Endothelial cell of umbilical vein (primary cell): ENCODE data around the gene SOX15. TPM values are rescaled to one million over a fixed set of nuclear protein-coding genes. Genes with fewer than 3 reads are reported as not detected.
A peak's percentile ranks its signal among the peaks of the same experiment; 100 is the strongest.

Source experiments
- BruUV-seq: library from RNA; stranded (reverse); fragments of 400-500 nt; replicated peaks from 2 replicates; lab custom pipeline; 2021; lab: Mats Ljungman, UMichigan
- CTCF ChIA-PET: fragments of 300-600, 350-600 bp; sonication (Branson Sonifier 250); formaldehyde crosslinking; loops from one replicate; lab custom pipeline; 2021; ENCODE audit warnings: antibody characterized with exemption, inconsistent platforms; lab: Charles Lee
- POLR2A ChIA-PET: fragments of 300-600, 350-600 bp; sonication (Branson Sonifier 250); formaldehyde crosslinking; loops from one replicate; lab custom pipeline; 2021; ENCODE audit warnings: antibody characterized with exemption, inconsistent platforms; lab: Charles Lee
- DNase-seq: peaks from one replicate; pipeline ENCODE4 v3.0.0-alpha.2; 2011; ENCODE audit warnings: low read depth, low spot score
- FAIRE-seq: peaks from 2 replicates; lab custom pipeline; 2011; peaks lifted over from hg19 to GRCh38; lab: Jason Lieb, UNC
- H2AFZ ChIP-seq: 2 replicates; pipeline ENCODE4 v1.6.0; 2012; ENCODE audit warnings: low read depth, low read length, control low read depth, inconsistent platforms
- H3K27ac ChIP-seq: 2 replicates; pipeline ENCODE4 v1.5.1; 2011; ENCODE audit warnings: low read depth, mild to moderate bottlenecking, control low read depth, low read length, moderate library complexity; ENCODE audit not compliant: insufficient read depth
- H3K27me3 ChIP-seq, 2 experiments: 2 replicates each; pipeline versions ENCODE4 v1.6.0 to v1.6.1; 2011; ENCODE audit warnings: low read length in 2 of 2, mixed read lengths in 1 of 2; ENCODE audit not compliant: control insufficient read depth in 2 of 2, insufficient read depth in 2 of 2
- H3K36me3 ChIP-seq, 2 experiments: 2 replicates in 1 of 2; 3 replicates in 1 of 2; pipeline ENCODE4 v1.5.1; 2011; ENCODE audit warnings: low read length in 2 of 2, mild to moderate bottlenecking in 1 of 2, moderate library complexity in 1 of 2; ENCODE audit not compliant: control insufficient read depth in 2 of 2, insufficient read depth in 2 of 2; ENCODE audit errors: extremely low read depth in 1 of 2
- H3K4me1 ChIP-seq: 3 replicates; pipeline ENCODE4 v1.5.1; 2011; ENCODE audit warnings: mild to moderate bottlenecking, low read length; ENCODE audit not compliant: control insufficient read depth, insufficient read depth; ENCODE audit errors: extremely low read depth
- H3K4me2 ChIP-seq: 2 replicates; pipeline ENCODE4 v1.6.1; 2011; ENCODE audit warnings: low read length, control low read depth, mixed read lengths; ENCODE audit not compliant: insufficient read depth
- H3K4me3 ChIP-seq, 3 experiments: fragments of 200-600 bp in 1 of 3; sonication (generic), shearing (Covaris generic) in 1 of 3; replicated peaks in 1 of 3; 2 replicates each; pipeline ENCODE4 v1.5.1; 2011 to 2016; ENCODE audit warnings: control low read depth in 3 of 3, low read length in 3 of 3, mild to moderate bottlenecking in 2 of 3, inconsistent platforms in 1 of 3, low read depth in 1 of 3, moderate library complexity in 1 of 3; ENCODE audit not compliant: insufficient read depth in 1 of 3
- H3K79me2 ChIP-seq: 2 replicates; pipeline ENCODE4 v1.6.0; 2012; ENCODE audit warnings: low read length, inconsistent platforms; ENCODE audit not compliant: control insufficient read depth, insufficient read depth
- H3K9ac ChIP-seq: replicated peaks from 2 replicates; pipeline ENCODE3; 2011; ENCODE audit warnings: low read length, control low read depth; ENCODE audit not compliant: insufficient read depth; ENCODE audit errors: extremely low read depth
- H3K9me1 ChIP-seq: replicated peaks from 3 replicates; pipeline ENCODE4 v1.6.0; 2011; ENCODE audit warnings: mild to moderate bottlenecking, low read length; ENCODE audit not compliant: control insufficient read depth, insufficient read depth; ENCODE audit errors: extremely low read depth
- H3K9me3 ChIP-seq: replicated peaks from 2 replicates; pipeline ENCODE4 v1.5.1; 2012; ENCODE audit warnings: low read length, inconsistent platforms; ENCODE audit not compliant: control insufficient read depth, insufficient read depth
- H4K20me1 ChIP-seq: replicated peaks from 2 replicates; pipeline ENCODE3; 2011; ENCODE audit warnings: mild to moderate bottlenecking, low read length; ENCODE audit not compliant: control insufficient read depth, insufficient read depth; ENCODE audit errors: extremely low read depth
- EZH2 ChIP-seq: IDR thresholded peaks from 2 replicates; pipeline ENCODE4 v1.6.1; 2012; ENCODE audit warnings: borderline replicate concordance, low read depth, mild to moderate bottlenecking, moderate library complexity, low read length, inconsistent platforms; ENCODE audit not compliant: severe bottlenecking
- FOS ChIP-seq: IDR thresholded peaks from 2 replicates; pipeline ENCODE4 v1.6.1; 2011; ENCODE audit warnings: mild to moderate bottlenecking, low read length, moderate library complexity, borderline replicate concordance; ENCODE audit not compliant: insufficient read depth
- GATA2 ChIP-seq: IDR thresholded peaks from 2 replicates; pipeline ENCODE4 v1.7.0; 2011; ENCODE audit warnings: low read depth, mild to moderate bottlenecking, moderate library complexity, mixed read lengths, low read length; ENCODE audit not compliant: insufficient read length, insufficient read depth
- JUN ChIP-seq: IDR thresholded peaks from 2 replicates; pipeline ENCODE4 v1.6.1; 2011; ENCODE audit warnings: borderline replicate concordance, low read depth; ENCODE audit not compliant: insufficient read length, insufficient read depth
- MYC ChIP-seq: IDR thresholded peaks from one replicate; pipeline ENCODE4 v1.6.1; 2011; ENCODE audit warnings: mild to moderate bottlenecking, low read depth, low read length
- POLR2A ChIP-seq: IDR thresholded peaks from 2 replicates; pipeline ENCODE4 v1.6.1; 2012; ENCODE audit warnings: low read depth, mild to moderate bottlenecking, control low read depth, low read length
- POLR2AphosphoS5 ChIP-seq: IDR thresholded peaks from 2 replicates; pipeline ENCODE4 v1.6.1; 2012; ENCODE audit warnings: low read depth, mild to moderate bottlenecking, control low read depth, low read length, moderate library complexity; ENCODE audit not compliant: insufficient read depth
- dilution Hi-C: fragments of 300-500 bp; cut with MboI; formaldehyde crosslinking; loops from one replicate; pipeline ENCODE4 v1.15.0; 2019; ENCODE audit warnings: low sequenced_read_pairs; ENCODE audit not compliant: extremely low pct_ligation_motif_present
- intact Hi-C: fragments of 100-400 bp; cut with micrococcal nuclease; formaldehyde crosslinking; loops from one replicate; pipeline ENCODE4 v1.10.0; 2022
- polyA plus RNA-seq, 4 experiments: library from polyadenylated mRNA; depleted of rRNA in 3 of 4; stranded (reverse) in 3 of 4; unstranded in 1 of 4; fragments of >200 nt; gene quantifications; 2 replicates each; pipeline versions ENCODE4 v1.2.1 to v1.2.3, GENCODE V29; 2011 to 2012; ENCODE audit warnings: missing spikeins in 1 of 4
- total RNA-seq: library from RNA; stranded (reverse); gene quantifications from 2 replicates; pipeline ENCODE4 v1.2.3, GENCODE V29; 2021
- TF ChIP-seq, protein P1 (sequence below), 2 donors: IDR thresholded peaks; 1 replicate in 1 of 2; 2 replicates in 1 of 2; pipeline ENCODE4 v1.5.1; 2011; ENCODE audit warnings: low read length in 2 of 2, mild to moderate bottlenecking in 2 of 2, moderate library complexity in 2 of 2, control low read depth in 1 of 2, inconsistent platforms in 1 of 2, low read depth in 1 of 2; ENCODE audit not compliant: insufficient read depth in 1 of 2; ENCODE audit errors: extremely low read depth in 1 of 2
- TF ChIP-seq, protein P2 (sequence below): IDR thresholded peaks from 2 replicates; pipeline ENCODE4 v1.6.1; 2011; ENCODE audit not compliant: insufficient read depth, insufficient read length

SOX15 gene
- total and polyA plus RNA-seq, 2 donors (not counting 3 experiments of a cell fraction or from before 2014, with no cell fraction given) = 0.26 to 0.46 TPM

DNA sequence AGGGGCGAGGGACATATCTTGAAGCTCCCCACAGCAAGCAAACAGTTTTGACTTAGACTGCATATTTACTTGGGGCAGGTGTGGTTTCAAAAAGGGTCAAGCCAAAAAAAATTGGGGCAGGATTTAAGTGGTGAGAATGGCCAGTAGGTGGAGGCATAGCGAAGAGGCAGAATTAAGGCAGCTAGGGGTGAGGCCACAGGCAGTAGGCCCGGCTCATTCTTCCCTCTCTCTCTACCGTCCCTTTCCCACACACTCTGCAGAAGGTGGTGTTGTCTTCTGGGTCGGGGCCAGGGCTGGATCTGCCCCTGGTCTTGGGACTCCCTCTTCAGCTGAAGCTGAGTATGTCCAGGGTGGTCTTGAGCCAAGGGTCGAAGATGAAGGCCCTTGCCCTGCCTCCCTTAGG, 42.6 kb upstream of the SOX15 start:
- Histone ChIP-seq H3K4me3 (no peak overlapping the region), H3K27ac (no peak overlapping the region), H2AFZ (no peak overlapping the region), H3K9ac (no peak overlapping the region), H3K9me1 (no peaks in the 10 kb centered on the region), H3K27me3 (no peaks in the 10 kb centered on the region), H3K9me3 (no peaks in the 10 kb centered on the region), H4K20me1 (no peaks in the 10 kb centered on the region), H3K36me3 (no peaks in the 10 kb centered on the region), H3K4me1 (no peaks in the 10 kb centered on the region), H3K79me2 (no peaks in the 10 kb centered on the region), H3K4me2 (no peak overlapping the region)
- no TSS peak for BruUV-seq
- intact Hi-C loops (no loop called here), dilution Hi-C loops (no loop called here)
- DNase-seq (peak; percentile 24), FAIRE-seq (peak; percentile 73)
- POLR2A ChIA-PET = no interaction called here
- CTCF ChIA-PET = interaction anchor here (0.6 to 6.6 kb wide), 15 partner anchors 10 to 409 kb away, joined by 3 to 97 read pairs (median 4); partner anchors contain the start of genes DNAH2, TP53 and WRAP53
- TF ChIP-seq, protein P1, sequence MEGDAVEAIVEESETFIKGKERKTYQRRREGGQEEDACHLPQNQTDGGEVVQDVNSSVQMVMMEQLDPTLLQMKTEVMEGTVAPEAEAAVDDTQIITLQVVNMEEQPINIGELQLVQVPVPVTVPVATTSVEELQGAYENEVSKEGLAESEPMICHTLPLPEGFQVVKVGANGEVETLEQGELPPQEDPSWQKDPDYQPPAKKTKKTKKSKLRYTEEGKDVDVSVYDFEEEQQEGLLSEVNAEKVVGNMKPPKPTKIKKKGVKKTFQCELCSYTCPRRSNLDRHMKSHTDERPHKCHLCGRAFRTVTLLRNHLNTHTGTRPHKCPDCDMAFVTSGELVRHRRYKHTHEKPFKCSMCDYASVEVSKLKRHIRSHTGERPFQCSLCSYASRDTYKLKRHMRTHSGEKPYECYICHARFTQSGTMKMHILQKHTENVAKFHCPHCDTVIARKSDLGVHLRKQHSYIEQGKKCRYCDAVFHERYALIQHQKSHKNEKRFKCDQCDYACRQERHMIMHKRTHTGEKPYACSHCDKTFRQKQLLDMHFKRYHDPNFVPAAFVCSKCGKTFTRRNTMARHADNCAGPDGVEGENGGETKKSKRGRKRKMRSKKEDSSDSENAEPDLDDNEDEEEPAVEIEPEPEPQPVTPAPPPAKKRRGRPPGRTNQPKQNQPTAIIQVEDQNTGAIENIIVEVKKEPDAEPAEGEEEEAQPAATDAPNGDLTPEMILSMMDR (IDR thresholded peaks at IDR 0.05; ENCODE audit: extremely low read depth in 1 of 2, insufficient read depth in 1 of 2, low read depth in 1 of 2, low read length in 2 of 2) = peak; percentile 41 to 49
- TF ChIP-seq JUN = no peak

DNA sequence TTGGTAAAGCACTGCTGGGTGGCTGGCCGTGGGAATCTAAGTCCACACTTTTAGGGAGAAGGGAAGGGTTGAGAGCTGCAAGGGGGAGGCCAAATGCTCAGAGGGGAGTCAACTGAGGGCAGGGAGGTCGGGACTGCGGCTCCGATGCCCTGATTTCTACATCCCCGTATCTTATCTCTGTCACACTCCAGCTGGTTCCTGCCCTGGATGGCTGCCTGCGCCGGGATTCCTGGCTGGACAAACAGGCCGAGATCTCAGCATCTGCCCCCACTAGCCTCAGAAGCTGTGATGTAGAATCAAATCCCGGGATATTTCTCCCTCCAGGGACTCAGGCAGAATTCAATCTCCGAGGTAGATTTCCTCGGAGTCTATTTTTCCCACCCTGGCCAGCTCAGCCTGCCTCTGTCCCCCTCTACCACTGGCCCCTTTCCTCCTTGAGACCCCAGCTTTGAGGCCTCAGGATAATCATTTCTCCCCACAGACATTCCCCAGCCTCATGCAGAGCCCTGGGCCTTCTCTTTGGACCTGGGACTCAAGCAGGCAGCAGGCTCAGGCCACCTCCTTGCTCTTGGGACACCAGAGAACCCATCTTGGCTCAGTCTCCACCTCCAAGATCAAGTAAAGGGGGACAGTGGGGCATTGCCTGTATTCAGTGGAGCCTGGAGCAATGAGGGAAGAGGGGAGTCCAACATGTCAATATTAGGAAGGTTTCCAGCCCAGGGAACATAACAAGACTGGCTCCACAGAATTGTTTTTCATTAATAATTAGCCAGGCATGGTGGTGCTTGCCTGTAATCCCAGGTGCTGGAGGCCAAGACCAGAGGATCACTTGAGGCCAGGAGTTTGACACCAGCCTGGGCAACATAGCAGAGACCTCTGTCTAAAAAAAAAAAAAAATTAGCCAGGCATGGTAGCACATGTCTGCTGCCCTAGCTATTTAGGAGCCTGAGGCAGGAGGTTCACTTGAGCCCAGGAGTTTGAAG, 41.8 kb upstream of the SOX15 start:
- Histone ChIP-seq H4K20me1 (no peaks in the 10 kb centered on the region), H2AFZ (no peak overlapping the region), H3K79me2 (no peaks in the 10 kb centered on the region), H3K9ac (no peak overlapping the region), H3K36me3 (no peaks in the 10 kb centered on the region), H3K4me3 (no peak overlapping the region), H3K4me1 (no peaks in the 10 kb centered on the region), H3K4me2 (no peak overlapping the region), H3K9me1 (no peaks in the 10 kb centered on the region), H3K27ac (no peak overlapping the region), H3K9me3 (no peaks in the 10 kb centered on the region), H3K27me3 (no peaks in the 10 kb centered on the region)
- TF ChIP-seq JUN (no peak), EZH2 (no peak), POLR2A (no peak), MYC (no peak), FOS (no peak), GATA2 (no peak), POLR2AphosphoS5 (no peak)
- TF ChIP-seq, protein P2, sequence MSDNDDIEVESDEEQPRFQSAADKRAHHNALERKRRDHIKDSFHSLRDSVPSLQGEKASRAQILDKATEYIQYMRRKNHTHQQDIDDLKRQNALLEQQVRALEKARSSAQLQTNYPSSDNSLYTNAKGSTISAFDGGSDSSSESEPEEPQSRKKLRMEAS = no peak
- TF ChIP-seq, protein P1 (IDR thresholded peaks at IDR 0.05; ENCODE audit: extremely low read depth in 1 of 2, insufficient read depth in 1 of 2, low read depth in 1 of 2, low read length in 2 of 2) = no peak
- POLR2A ChIA-PET = no interaction called here
- dilution Hi-C loops = no loop called here
- CTCF ChIA-PET = interaction anchor here (0.6 to 6.6 kb wide), 9 partner anchors 11 to 410 kb away, joined by 3 to 97 read pairs (median 4); partner anchors contain the start of genes ATP1B2, DNAH2, TP53 and WRAP53
- no TSS peak for BruUV-seq
- intact Hi-C loops = no loop called here
- FAIRE-seq (no peak), DNase-seq (no peak)
